ENCODE results near the gene RETREG3.
"Not testable (repeated sequence)": the region's sequence is repeated elsewhere in the genome, so short reads cannot be mapped to it uniquely, and the experiment has no call there.

DNA sequence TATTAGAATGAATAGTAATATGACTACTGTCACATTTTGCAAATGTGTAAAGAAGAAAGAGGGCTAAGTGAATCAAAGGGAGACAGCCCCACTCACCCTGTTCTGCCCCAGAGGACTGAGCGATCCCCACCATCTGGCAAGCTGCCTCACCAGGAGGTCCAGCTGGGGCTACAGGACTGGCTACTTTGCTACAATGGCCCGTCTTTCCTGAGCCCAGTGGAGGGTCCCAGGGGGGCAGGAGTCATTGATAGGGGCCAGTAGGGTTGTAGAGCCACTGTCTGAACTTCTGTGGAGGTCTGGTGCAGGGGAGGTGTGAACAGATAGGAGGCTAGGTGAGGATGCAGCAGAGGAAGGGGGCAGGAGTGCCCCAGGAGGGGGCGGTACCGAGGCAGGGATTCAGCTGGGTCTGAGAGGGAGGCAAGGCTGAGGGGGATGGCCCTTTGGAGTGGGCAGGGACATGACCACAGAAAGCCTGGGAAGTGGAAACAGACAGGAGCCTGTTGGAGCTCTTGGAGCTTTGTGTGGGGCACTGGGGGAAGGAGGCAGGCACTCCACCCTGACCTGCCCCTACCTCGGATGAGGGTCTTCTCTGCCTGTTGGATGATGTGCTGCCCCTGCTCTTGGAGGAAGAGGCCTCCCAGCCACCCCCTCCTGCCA, 53.1 kb downstream of the RETREG3 start:
- TF ChIP-seq, protein P1, sequence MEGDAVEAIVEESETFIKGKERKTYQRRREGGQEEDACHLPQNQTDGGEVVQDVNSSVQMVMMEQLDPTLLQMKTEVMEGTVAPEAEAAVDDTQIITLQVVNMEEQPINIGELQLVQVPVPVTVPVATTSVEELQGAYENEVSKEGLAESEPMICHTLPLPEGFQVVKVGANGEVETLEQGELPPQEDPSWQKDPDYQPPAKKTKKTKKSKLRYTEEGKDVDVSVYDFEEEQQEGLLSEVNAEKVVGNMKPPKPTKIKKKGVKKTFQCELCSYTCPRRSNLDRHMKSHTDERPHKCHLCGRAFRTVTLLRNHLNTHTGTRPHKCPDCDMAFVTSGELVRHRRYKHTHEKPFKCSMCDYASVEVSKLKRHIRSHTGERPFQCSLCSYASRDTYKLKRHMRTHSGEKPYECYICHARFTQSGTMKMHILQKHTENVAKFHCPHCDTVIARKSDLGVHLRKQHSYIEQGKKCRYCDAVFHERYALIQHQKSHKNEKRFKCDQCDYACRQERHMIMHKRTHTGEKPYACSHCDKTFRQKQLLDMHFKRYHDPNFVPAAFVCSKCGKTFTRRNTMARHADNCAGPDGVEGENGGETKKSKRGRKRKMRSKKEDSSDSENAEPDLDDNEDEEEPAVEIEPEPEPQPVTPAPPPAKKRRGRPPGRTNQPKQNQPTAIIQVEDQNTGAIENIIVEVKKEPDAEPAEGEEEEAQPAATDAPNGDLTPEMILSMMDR (IDR thresholded peaks at IDR 0.05; ENCODE audit: low read length): peak; percentile 16; the same call in 1 of the 2 replicates
- TF ChIP-seq EZH2 (IDR thresholded peaks at IDR 0.05; ENCODE audit: borderline replicate concordance, low read length): not testable (repeated sequence)
